HG02588 (cell line): ENCODE measurements around the gene SHFL.

Source experiments
- ATAC-seq: cut with Tn5 transposase; IDR thresholded peaks from one replicate; pipeline ENCODE4 v1.9.1; 2021; ENCODE audit warnings: mild to moderate bottlenecking, moderate library complexity; ENCODE audit not compliant: unreplicated experiment

SHFL gene

DNA sequence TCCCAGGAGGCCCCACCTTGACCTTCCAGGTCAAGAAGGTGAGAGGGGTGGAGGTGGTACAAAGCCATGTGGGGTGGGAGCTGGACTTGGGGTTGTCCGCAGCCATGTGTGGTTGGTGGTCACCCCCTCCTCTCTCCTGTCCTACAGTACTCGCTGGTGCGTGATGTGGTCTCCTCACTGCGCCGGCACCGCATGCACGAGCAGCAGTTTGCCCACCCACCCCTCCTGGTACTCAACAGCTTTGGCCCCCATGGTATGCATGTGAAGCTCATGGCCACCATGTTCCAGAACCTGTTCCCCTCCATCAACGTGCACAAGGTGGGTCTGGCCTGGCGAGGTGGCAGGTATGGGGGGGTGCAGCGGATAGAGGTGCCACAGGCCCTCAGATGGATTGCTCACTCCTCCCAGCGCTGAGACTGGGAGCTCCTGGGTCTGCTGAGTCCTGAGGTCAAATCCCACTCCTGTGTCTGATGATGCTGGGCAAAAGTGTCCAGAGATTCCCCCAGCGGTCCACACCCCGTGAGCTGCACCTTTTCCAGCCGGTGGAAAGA lies 21.8 kb downstream of the SHFL start:
- ATAC-seq: no peak

DNA sequence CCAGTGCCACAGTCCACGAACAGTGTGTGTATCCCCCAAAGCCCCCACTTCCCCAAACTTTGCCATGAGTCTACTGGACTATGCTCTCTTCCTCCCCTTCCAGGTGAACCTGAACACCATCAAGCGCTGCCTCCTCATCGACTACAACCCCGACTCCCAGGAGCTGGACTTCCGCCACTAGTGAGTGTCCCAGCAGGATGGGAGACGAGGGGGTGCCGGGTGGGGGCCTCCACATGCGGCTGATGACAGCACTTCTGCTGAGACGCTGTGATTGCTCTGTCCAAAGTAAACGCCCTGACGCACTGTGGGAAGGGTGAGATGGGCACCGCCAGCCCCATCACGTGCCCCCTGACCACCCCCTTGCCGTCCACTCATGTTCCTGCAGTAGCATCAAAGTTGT lies 23.4 kb downstream of the SHFL start:
- ATAC-seq: no peak

GRCh38 chr19:10110076-10110971 lies 24.2 kb downstream of the SHFL start:
- ATAC-seq: no peak

- ATAC-seq: no peak
These were observed 24.8 kb downstream of the SHFL start for GRCh38 chr19:10110972-10111317.

DNA sequence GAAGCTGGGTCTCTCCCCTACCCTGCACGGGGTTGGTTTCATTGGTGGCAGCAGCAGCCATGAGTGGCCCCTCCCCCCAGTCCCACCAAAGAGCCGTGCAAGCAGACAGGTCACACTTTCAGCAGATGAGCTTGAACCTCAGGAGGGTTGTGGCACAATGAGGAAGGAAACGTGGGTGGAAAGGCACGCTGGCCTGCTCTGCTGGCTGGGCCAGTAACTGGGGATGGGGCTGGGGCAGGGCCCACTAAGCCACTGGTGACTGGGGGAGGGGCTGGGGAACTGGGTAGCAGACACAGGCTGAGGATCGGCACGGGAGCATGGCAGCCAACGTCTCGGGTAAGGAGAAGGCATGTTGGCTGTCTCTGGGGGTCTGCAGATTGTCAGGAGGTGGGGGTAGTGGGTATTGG lies 25.3 kb downstream of the SHFL start, which contains the start of gene P2RY11:
Gene P2RY11, plus strand, starts transcription at position 289 of the 407 bp plus-strand sequence. Its CDS starts 29 bp downstream, at position 318.
- no peak for ATAC-seq

GRCh38 chr19:10112037-10112761 lies 26.1 kb downstream of the SHFL start:
- ATAC-seq: no peak

DNA sequence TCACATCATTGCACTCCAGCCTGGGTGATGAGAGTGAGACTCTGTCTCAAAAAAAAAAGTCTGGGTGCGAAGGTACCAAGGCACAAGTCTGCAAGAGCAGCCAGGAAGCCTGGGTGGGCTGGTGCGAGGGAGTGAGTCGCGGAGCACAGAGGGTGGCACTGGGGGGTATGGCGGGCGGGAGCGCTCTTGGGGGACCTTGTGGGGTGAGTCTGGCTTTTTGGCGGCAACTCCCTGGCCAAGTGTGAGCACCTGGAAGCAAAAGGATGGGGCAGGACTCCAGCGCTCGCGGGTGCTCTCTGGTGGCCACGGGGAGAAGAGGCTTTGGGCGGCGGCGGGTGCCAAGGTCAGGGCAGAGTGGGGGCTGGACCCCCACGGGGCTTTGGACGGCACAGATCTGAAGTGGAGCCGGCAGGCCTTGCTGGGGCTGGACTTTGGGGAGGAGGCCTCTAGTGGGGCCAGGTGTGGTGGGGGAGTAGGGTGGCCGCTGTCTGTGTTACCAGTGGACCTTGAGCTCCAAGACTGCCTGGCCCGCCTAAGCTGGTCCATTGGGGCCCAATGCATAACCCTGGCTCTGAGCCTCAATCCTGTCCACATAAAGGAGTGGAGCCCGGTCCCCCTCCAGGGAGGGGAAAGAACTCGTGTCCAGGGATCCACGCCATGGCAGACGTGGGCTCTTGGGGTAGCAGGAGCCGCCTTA lies 26.9 kb downstream of the SHFL start:
- ATAC-seq: no peak

DNA sequence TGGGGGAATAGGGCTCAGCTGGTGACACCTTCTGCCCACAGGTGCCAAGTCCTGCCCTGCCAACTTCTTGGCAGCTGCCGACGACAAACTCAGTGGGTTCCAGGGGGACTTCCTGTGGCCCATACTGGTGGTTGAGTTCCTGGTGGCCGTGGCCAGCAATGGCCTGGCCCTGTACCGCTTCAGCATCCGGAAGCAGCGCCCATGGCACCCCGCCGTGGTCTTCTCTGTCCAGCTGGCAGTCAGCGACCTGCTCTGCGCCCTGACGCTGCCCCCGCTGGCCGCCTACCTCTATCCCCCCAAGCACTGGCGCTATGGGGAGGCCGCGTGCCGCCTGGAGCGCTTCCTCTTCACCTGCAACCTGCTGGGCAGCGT lies 27.5 kb downstream of the SHFL start:
- no peak for ATAC-seq

GRCh38 chr19:10113964-10114650 lies 28.0 kb downstream of the SHFL start:
- ATAC-seq: no peak

- ATAC-seq: no peak
These were observed 28.7 kb downstream of the SHFL start for GRCh38 chr19:10114651-10115391.

DNA sequence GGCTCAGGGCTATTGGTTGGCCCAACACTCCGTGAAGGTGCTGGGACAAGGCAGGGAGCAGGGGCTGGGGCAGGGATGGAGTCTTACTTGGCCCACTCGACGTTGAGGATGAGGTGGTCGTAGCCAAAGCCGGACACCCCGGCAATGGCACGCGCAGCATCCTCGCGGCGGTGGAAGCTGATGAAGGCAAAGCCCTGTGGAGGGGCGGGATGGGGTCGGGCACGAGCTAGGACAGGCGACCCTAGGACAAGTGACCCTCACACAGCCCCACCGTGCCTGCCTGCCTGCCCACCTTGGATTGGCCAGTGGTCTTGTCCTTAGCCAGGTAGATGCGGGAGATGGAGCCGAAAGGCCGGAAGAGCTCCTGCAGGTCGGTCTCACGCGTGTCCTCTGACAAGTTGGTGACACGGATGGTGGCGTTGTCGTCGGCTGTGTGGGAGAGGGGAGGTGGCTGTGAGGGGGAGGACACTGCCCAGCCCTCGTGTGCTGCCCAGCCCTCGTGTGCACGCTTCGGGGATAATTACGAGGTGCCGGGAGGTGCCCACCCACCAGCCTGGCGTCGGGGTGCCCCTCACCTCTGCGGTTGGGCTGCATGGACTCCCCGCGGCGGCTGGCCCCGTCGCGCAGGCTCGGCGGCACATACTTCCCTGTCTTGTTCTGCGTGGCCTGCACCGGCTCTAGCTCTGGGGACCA lies 29.4 kb downstream of the SHFL start:
- ATAC-seq: no peak

GRCh38 chr19:10116085-10116865 lies 30.2 kb downstream of the SHFL start:
- no peak for ATAC-seq

GRCh38 chr19:10116866-10117616 lies 30.9 kb downstream of the SHFL start:
- ATAC-seq: no peak

DNA sequence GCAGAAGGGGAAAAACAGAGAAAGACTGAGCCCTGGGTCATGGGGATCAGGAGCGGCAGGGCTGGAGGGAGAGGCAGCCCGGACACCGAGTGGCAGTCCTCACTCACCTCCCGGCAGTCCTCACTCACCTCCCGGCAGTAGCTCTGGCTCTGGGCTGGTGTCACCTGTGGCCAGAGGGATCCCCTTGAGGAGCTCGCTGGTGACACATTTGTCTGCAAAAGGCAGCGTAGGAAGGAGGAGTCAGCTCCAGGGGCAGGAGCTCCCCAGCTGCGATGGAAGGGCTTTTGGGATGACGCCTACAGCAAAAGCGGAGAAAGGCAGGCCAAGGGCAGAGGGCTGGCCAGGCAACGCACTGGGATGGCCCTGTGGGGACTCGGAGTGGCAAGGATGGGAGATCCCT lies 32.8 kb downstream of the SHFL start:
- ATAC-seq: no peak

DNA sequence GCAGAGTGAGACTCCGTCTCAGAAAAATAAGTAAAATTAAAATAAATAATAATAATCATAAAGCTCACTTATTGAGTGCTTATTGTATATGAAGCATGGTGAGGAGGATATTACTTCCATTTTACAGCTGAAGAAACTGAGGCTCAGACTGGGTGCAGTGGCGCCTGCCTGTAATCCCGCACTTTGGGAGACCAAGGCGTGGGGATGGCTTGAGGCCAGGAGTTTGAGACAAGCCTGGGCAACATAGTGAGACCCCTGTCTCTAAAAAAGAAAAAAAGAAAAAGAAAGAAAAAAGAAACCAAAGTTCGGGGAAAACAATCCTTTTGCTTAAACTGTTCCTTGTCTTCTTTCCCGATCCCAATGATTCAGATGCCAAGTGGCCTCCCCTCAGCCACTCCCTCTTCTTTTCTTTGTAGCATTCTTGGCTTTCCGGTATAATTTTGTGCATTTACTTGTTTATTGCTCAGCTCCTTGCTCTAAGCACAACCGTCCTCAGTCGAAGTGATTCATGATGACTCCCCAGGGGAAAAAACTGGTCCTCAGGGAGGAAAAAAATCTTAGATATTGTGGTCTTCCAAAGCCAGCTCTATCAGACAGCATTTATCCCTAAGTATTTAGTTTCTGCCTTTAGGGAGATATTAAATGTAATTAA lies 34.5 kb downstream of the SHFL start:
- no peak for ATAC-seq

- ATAC-seq: no peak
These were observed 35.9 kb downstream of the SHFL start for GRCh38 chr19:10122045-10122444.

- no peak for ATAC-seq
These were observed 38.3 kb downstream of the SHFL start for GRCh38 chr19:10124429-10124828.
